Activated CD8-positive, alpha-beta memory T cell treated with anti-CD3 and anti-CD28 coated beads, Interleukin-2, amount 50 U/mL, for 24 hours (primary cell): Measurements from ENCODE around the gene SRM.
"Not testable (repeated sequence)": the region's sequence is repeated elsewhere in the genome, so short reads cannot be mapped to it uniquely, and the experiment has no call there.

Experiments used
- DNase-seq: peaks from one replicate; pipeline ENCODE4 v3.0.0-alpha.2; 2020; ENCODE audit errors: extremely low read depth

The SRM gene

GRCh38 chr1:11059968-11060830, at the start of gene SRM:
Gene SRM, minus strand, starts transcription at chr1:11060018. Its CDS starts 75 bp downstream, at chr1:11059943.
- DNase-seq, result peak; percentile 68

GRCh38 chr1:11109047-11109760, 49.4 kb upstream of the SRM start:
- no peak for DNase-seq

- DNase-seq, result no peak
Observed at GRCh38 chr1:11107599-11107998, 47.8 kb upstream of the SRM start.

DNA sequence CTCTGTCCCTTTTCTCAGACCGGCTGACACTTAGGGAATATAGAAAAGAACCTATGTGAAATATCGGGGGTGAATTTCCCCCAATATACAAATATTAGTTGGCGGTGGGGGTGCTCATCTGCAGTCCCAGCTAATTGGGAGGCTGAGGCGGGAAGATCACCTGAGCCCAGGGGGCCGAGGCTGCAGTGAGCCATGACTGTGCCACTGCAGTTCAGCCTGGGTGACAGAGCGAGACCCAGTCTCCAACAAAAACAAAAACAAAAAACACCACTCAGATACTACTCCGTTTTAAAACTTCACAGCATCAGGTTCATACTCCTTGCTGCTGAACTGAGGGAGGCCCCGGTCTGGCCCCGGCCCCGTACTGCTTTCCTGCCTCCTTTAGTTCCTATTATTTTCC, 45.8 kb upstream of the SRM start:
- DNase-seq, result no peak

- DNase-seq, result no peak
Observed at GRCh38 chr1:11101347-11101746, 41.5 kb upstream of the SRM start.

- DNase-seq, result not testable (repeated sequence)
Observed at GRCh38 chr1:11100806-11101205, 41.0 kb upstream of the SRM start.

GRCh38 chr1:11100149-11100493, 40.3 kb upstream of the SRM start:
- DNase-seq, result no peak

- peak; percentile 86 for DNase-seq
Observed at GRCh38 chr1:11099310-11100148, 39.7 kb upstream of the SRM start, which contains the start of gene EXOSC10. Gene EXOSC10, minus strand, starts transcription at chr1:11099869. Its CDS starts 38 bp downstream, at chr1:11099831.

- DNase-seq, result no peak
Observed at GRCh38 chr1:11098931-11099309, 39.1 kb upstream of the SRM start.

DNA sequence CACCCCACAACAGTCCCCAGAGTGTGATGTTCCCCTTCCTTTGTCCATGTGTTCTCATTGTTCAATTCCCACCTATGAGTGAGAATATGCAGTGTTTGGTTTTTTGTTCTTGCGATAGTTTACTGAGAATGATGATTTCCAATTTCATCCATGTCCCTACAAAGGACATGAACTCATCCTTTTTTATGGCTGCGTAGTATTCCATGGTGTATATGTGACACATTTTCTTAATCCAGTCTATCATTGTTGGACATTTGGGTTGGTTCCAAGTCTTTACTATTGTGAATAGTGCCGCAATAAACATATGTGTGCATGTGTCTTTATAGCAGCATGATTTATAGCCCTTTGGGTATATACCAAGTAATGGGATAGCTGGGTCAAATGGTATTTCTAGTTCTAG, 24.0 kb upstream of the SRM start:
- DNase-seq, result not testable (repeated sequence)

- no peak for DNase-seq
Observed at GRCh38 chr1:11080931-11081330, 21.1 kb upstream of the SRM start.

- DNase-seq, result no peak
Observed at GRCh38 chr1:11078631-11079030, 18.8 kb upstream of the SRM start.

DNA sequence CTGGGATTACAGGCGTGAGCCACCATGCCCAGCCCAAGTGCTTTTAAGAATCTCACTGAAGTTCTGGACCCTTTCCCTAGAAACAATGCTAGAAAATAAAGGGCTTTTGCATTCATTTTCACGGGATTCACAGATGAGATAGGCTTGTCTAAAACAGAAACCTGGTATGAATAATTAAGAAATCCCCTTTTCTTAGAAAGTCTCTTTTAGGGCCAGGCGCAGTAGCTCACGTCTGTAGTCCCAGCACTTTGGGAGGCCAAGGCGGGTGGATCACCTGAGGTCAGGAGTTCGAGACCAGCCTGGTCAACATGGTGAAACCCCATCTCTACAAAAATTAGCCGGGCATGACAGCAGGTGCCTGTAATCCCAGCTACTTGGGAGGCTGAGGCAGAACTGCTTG, 13.6 kb upstream of the SRM start:
- not testable (repeated sequence) for DNase-seq

- no peak for DNase-seq
Observed at GRCh38 chr1:11072216-11072917, 12.5 kb upstream of the SRM start.

- DNase-seq, result no peak
Observed at GRCh38 chr1:11071463-11072215, 11.8 kb upstream of the SRM start.

DNA sequence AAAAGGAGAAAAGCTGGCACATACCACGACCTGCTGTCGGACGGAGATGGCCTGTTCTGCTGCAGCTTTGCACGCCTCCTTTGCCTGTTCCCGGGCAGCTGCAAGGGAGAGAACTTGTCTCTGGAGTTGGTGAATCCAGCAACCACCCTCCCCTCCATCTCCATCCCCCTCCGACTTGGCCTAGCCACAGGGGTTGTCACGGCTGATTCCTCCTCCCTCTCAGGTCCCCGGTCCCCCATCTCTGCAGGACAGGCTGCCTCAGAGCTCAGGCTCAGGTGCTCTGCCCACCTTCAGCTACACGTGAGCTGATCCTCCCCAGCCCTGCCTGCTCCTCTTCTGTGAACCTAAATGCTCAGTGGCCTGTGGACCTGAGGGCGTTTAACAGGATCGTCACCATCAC, 11.1 kb upstream of the SRM start:
- DNase-seq, result no peak

DNA sequence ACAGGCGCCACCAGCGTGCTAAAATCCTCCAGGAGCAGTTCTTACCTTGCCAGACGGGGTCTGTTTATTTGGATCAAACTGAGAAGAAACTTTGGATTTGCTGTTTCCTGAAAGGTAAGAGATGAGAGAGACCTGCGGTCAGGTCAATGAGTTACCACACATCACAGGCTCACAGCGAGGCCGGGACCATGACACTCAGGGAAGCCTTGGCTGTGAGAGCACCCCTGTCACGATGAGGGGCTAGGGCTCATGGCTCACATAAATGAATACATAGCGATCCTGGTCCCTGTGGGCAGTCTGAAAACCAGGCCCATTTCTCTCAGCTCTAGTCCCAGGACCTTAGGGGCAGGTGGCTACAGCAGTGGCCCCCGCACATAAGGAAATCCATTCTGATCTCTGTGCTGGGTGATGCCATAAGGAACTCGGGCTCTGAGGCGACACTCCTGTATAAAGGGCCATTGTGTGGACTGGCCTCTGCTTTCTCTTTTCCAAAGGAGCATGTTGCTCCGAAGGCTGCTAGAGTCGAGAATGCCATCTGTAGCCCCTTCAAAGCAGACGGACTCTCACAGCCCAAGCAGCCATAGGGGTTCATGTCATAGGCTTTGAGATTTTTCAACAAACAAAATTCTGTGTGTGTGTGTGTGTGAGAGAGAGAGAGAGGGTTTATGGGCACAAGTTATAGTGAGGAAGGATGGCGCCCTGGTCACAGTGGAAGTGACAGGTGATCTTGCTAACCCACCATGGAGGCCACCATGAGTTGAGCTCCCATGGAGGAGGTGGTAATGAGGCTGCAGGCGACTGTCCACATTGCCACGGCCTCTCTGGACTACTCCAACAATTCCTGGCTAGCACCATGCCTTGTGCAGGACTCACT, 9.0 kb upstream of the SRM start:
- DNase-seq, result no peak

GRCh38 chr1:11067716-11068599, 8.1 kb upstream of the SRM start:
- no peak for DNase-seq

GRCh38 chr1:11065796-11066195, 6.0 kb upstream of the SRM start:
- no peak for DNase-seq
